GM13977 (cell line): ENCODE data around the gene GPD1.
A peak's percentile ranks its signal among the peaks of the same experiment; 100 is the strongest.

ENCODE experiments used
- DNase-seq: peaks from one replicate; pipeline ENCODE4 v3.0.0; 2012; ENCODE audit warnings: low spot score
- CTCF ChIP-seq: IDR thresholded peaks from 2 replicates; pipeline ENCODE4 v1.5.1; 2012; ENCODE audit warnings: mild to moderate bottlenecking, control low read depth; ENCODE audit not compliant: insufficient read depth; ENCODE audit errors: extremely low read depth, missing control alignments
- in situ Hi-C: fragments of 300-500 bp; cut with MboI; formaldehyde crosslinking; loops from one replicate; pipeline ENCODE4 v1.12.0; 2022; ENCODE audit warnings: low sequenced_read_pairs, low pct_unique_long_range_greater_than_20kb, mixed read lengths, inconsistent platforms; ENCODE audit not compliant: unreplicated experiment

The GPD1 gene

GRCh38 chr12:50097952-50098351 lies 5.9 kb upstream of the GPD1 start:
- DNase-seq: no peak
- TF ChIP-seq CTCF: no peak
- in situ Hi-C loops: no loop called here

GRCh38 chr12:50099302-50100008 lies 4.4 kb upstream of the GPD1 start:
- no peak for TF ChIP-seq CTCF
- in situ Hi-C loops: no loop called here

GRCh38 chr12:50100561-50100960 lies 3.2 kb upstream of the GPD1 start:
- DNase-seq: no peak
- in situ Hi-C loops: no loop called here

More at GRCh38 chr12:50099302-50100008, 4.4 kb upstream of the GPD1 start:
- DNase-seq: no peak

GRCh38 chr12:50101663-50102062 lies 2.1 kb upstream of the GPD1 start:
- DNase-seq: no peak
- in situ Hi-C loops: no loop called here
- TF ChIP-seq CTCF: peak; percentile 0

More at GRCh38 chr12:50100561-50100960, 3.2 kb upstream of the GPD1 start:
- TF ChIP-seq CTCF: no peak

GRCh38 chr12:50102131-50102531 lies 1.7 kb upstream of the GPD1 start:
- in situ Hi-C loops: no loop called here
- no peak for TF ChIP-seq CTCF
- no peak for DNase-seq

GRCh38 chr12:50102646-50103309 lies 1.0 kb upstream of the GPD1 start:
- peak; percentile 51 for DNase-seq
- in situ Hi-C loops: no loop called here
- TF ChIP-seq CTCF: no peak
